GM10266 (cell line): ENCODE data around the gene EFS.

Experiments
- DNase-seq: peaks from one replicate; pipeline ENCODE4 v3.0.0; 2012; ENCODE audit errors: extremely low spot score
- CTCF ChIP-seq: IDR thresholded peaks from 2 replicates; pipeline ENCODE4 v1.5.1; 2012; ENCODE audit warnings: mild to moderate bottlenecking, low read depth; ENCODE audit not compliant: control insufficient read depth, insufficient read depth; ENCODE audit errors: missing control alignments

Gene EFS

GRCh38 chr14:23365036-23365731, at the start of gene EFS:
Gene EFS (minus strand): TSS chr14:23365172. CDS start chr14:23365025, 147 bp downstream.
- TF ChIP-seq CTCF, result no peak
- no peak for DNase-seq

- no peak for DNase-seq
- TF ChIP-seq CTCF, result no peak
Measured at GRCh38 chr14:23414254-23414653, 49.3 kb upstream of the EFS start.

- TF ChIP-seq CTCF, result no peak
- no peak for DNase-seq
Measured at GRCh38 chr14:23413681-23414080, 48.7 kb upstream of the EFS start.

GRCh38 chr14:23411563-23412525, 46.9 kb upstream of the EFS start:
- DNase-seq, result no peak
- no peak for TF ChIP-seq CTCF

GRCh38 chr14:23409966-23410635, 45.1 kb upstream of the EFS start:
- no peak for TF ChIP-seq CTCF
- DNase-seq, result no peak

- TF ChIP-seq CTCF, result no peak
- peak; percentile 53 for DNase-seq
Measured at GRCh38 chr14:23409475-23409874, 44.5 kb upstream of the EFS start.

- DNase-seq, result no peak
- TF ChIP-seq CTCF, result no peak
Measured at GRCh38 chr14:23408307-23408630, 43.3 kb upstream of the EFS start.
